ENCODE measurements around the gene ACOX2. TPM values are rescaled to one million over a fixed set of nuclear protein-coding genes. Genes with fewer than 3 reads are reported as not detected.

Gene ACOX2
- total and polyA plus RNA-seq, 2 of the 13 experiments (the other 11 are each of a cell fraction or from before 2014, with no cell fraction given): 42.6 to 98.5 TPM

GRCh38 chr3:58490860-58491501, 46.0 kb downstream of the ACOX2 start:
- in situ Hi-C loops (cut with HindIII; ENCODE audit: extremely low pct_ligation_motif_present, low pct_unique_long_range_greater_than_20kb): no loop called here
- peak overlapping the region; percentile 18 for H3K27ac ChIP-seq (ENCODE audit: extremely low read length, insufficient read depth, low read length)
- DNase-seq (ENCODE audit: low spot score) (no peak), ATAC-seq (peak; percentile 24), FAIRE-seq (no peak)
- H3K4me2 ChIP-seq (ENCODE audit: low read depth, low read length): peak overlapping the region; percentile 96
- POLR2A ChIA-PET: interaction anchor here (0.9 to 3.7 kb wide), 9 partner anchors 17 to 184 kb away, joined by 3 to 28 read pairs (median 6); partner anchors contain the start of genes ACOX2 and HTD2
- CTCF ChIA-PET (ENCODE audit: low intra/inter-chr PET ratio, low total read pairs): interaction anchor here (1.0 to 1.7 kb wide), 3 partner anchors 28 to 42 kb away, joined by 3 to 8 read pairs (median 4); no protein-coding TSS in a partner anchor
- H2AFZ ChIP-seq (ENCODE audit: low read length): peak overlapping the region; percentile 17
- no TSS peak for BruUV-seq (replicated peaks)
- peak overlapping the region; percentile 33 to 68 (median 61); a peak in 5 of 6 replicates for H3K4me3 ChIP-seq (replicated peaks in 1 of 3; ENCODE audit: insufficient read depth in 1 of 3, low read depth in 2 of 3, low read length in 3 of 3)
- H4K20me1 ChIP-seq (ENCODE audit: insufficient read depth, low read length): peaks cover 3% of the 10 kb centered on the region; the same call in 1 of the 2 replicates
- H3K79me2 ChIP-seq (ENCODE audit: insufficient read depth, low read length): peaks cover 37% of the 10 kb centered on the region
- H3K9ac ChIP-seq (ENCODE audit: insufficient read depth, low read depth, low read length): peak overlapping the region; percentile 49; the same call in 1 of the 2 replicates
- 27% methylated on average over 9 of the region's 19 CpGs for WGBS (ENCODE audit: low lambda C conversion rate)
- no peaks in the 10 kb centered on the region for H3K36me3 ChIP-seq (replicated peaks in 1 of 2; ENCODE audit: control insufficient read depth in 1 of 2, insufficient read depth in 2 of 2, low read length in 2 of 2)
- intact Hi-C loops (cut with micrococcal nuclease; ENCODE audit: unreplicated experiment): loop anchor here (1.0 to 5.0 kb wide), 3 partner anchors 28 to 59 kb away; partner anchors contain the start of genes ACOX2 and PDHB
- no peaks in the 10 kb centered on the region for H3K9me3 ChIP-seq (ENCODE audit: low read length)
- peaks cover 84% of the 10 kb centered on the region for H3K4me1 ChIP-seq (ENCODE audit: insufficient read depth, low read length)
- H3K27me3 ChIP-seq (ENCODE audit: control insufficient read depth in 1 of 2, insufficient read depth in 2 of 2, low read length in 2 of 2): no peaks in the 10 kb centered on the region; a peak in 3 of 5 replicates
- TF ChIP-seq ZNF441 (CRISPR knock-in tag; IDR thresholded peaks at IDR 0.05; ENCODE audit: borderline replicate concordance): 0 out of 2 replicates have a peak, but pooled peaks have one; percentile 66
- TF ChIP-seq ONECUT2 (CRISPR knock-in tag; IDR thresholded peaks at IDR 0.05): no peak
- TF ChIP-seq MIXL1 (CRISPR knock-in tag; IDR thresholded peaks at IDR 0.05): 0 out of 2 replicates have a peak, but pooled peaks have one; percentile 17
- no peak for TF ChIP-seq MAFK (conservative IDR thresholded peaks at IDR 0.05 in 1 of 2, IDR thresholded peaks at IDR 0.05 in 1 of 2; ENCODE audit: low read length in 2 of 2)
- TF ChIP-seq ZFX (CRISPR knock-in tag; IDR thresholded peaks at IDR 0.05; ENCODE audit: low read depth): peak; percentile 58; the same call in 1 of the 2 replicates
- TF ChIP-seq PHF20 (CRISPR knock-in tag; IDR thresholded peaks at IDR 0.05): 0 out of 2 replicates have a peak, but pooled peaks have one; percentile 1
- TF ChIP-seq LCORL (IDR thresholded peaks at IDR 0.05): no peak
- TF ChIP-seq LCORL (CRISPR knock-in tag; IDR thresholded peaks at IDR 0.05): 0 out of 2 replicates have a peak, but pooled peaks have one; percentile 33
- no peak for TF ChIP-seq GTF2F1 (IDR thresholded peaks at IDR 0.05; ENCODE audit: low read length)
- peak; percentile 58; the same call in 1 of the 2 replicates for TF ChIP-seq THAP9 (CRISPR knock-in tag; IDR thresholded peaks at IDR 0.05; ENCODE audit: borderline replicate concordance)
- TF ChIP-seq ZMYM4 (CRISPR knock-in tag; IDR thresholded peaks at IDR 0.05): no peak
- peak; percentile 25; the same call in 1 of the 2 replicates for TF ChIP-seq CSRNP1 (CRISPR knock-in tag; IDR thresholded peaks at IDR 0.05)
- no peak for TF ChIP-seq SP5 (CRISPR knock-in tag; IDR thresholded peaks at IDR 0.05; ENCODE audit: borderline replicate concordance, low read depth)
- TF ChIP-seq HNRNPLL (IDR thresholded peaks at IDR 0.05; ENCODE audit: low read depth, low read length, poor library complexity, severe bottlenecking): peak; percentile 10
- TF ChIP-seq KAT7 (CRISPR knock-in tag; IDR thresholded peaks at IDR 0.05; ENCODE audit: borderline replicate concordance): no peak
- TF ChIP-seq PAXIP1 (CRISPR knock-in tag; conservative IDR thresholded peaks at IDR 0.05): peak; percentile 9; the same call in 1 of the 2 replicates
